H1 (cell line): Measurements from ENCODE around the gene RRM2. TPM values are rescaled to one million over a fixed set of nuclear protein-coding genes. Genes with fewer than 3 reads are reported as not detected.

Experiments used
- CTCF ChIA-PET: fragments of 300-600 bp; sonication (Branson Sonifier 250); formaldehyde crosslinking; loops from one replicate; lab custom pipeline; 2021; ENCODE audit not compliant: partially characterized antibody; lab: Charles Lee
- POLR2A ChIA-PET: fragments of 300-600 bp; sonication (Branson Sonifier 250); formaldehyde crosslinking; loops from one replicate; lab custom pipeline; 2021; ENCODE audit warnings: inconsistent platforms; ENCODE audit not compliant: partially characterized antibody; lab: Charles Lee
- DNase-seq, 2 experiments: peaks; one replicate each; pipeline versions ENCODE4 v3.0.0 to v3.0.0-alpha.2; 2010 to 2022; ENCODE audit warnings: low spot score in 2 of 2, low read depth in 1 of 2, mixed read lengths in 1 of 2
- FAIRE-seq: peaks from 2 replicates; lab custom pipeline; 2011; peaks lifted over from hg19 to GRCh38; lab: Jason Lieb, UNC
- H2AFZ ChIP-seq: 2 replicates; pipeline ENCODE4 v1.8.1; 2012; ENCODE audit warnings: low read length, inconsistent platforms
- H2AK5ac ChIP-seq: 2 replicates; pipeline ENCODE4 v1.6.1; 2013; ENCODE audit warnings: low read depth, low read length
- H2BK120ac ChIP-seq: replicated peaks from 2 replicates; pipeline ENCODE3; 2013; ENCODE audit warnings: low read depth, low read length, inconsistent platforms
- H2BK12ac ChIP-seq: 2 replicates; pipeline ENCODE4 v1.6.1; 2013; ENCODE audit warnings: low read depth, low read length
- H2BK15ac ChIP-seq: 2 replicates; pipeline ENCODE4 v1.6.1; 2013; ENCODE audit warnings: low read length
- H2BK20ac ChIP-seq: 2 replicates; pipeline ENCODE4 v1.6.1; 2013; ENCODE audit warnings: low read length
- H2BK5ac ChIP-seq: 2 replicates; pipeline ENCODE4 v1.6.1; 2013; ENCODE audit warnings: low read depth, low read length
- H3K14ac ChIP-seq: 2 replicates; pipeline ENCODE4 v1.6.1; 2013; ENCODE audit warnings: inconsistent platforms; ENCODE audit not compliant: insufficient read length
- H3K18ac ChIP-seq: 2 replicates; pipeline ENCODE4 v1.6.1; 2013; ENCODE audit warnings: low read length; ENCODE audit errors: extremely low read depth
- H3K23ac ChIP-seq: 2 replicates; pipeline ENCODE4 v1.6.1; 2013; ENCODE audit warnings: inconsistent platforms; ENCODE audit not compliant: insufficient read length
- H3K23me2 ChIP-seq: 2 replicates; pipeline ENCODE4 v1.6.1; 2013; ENCODE audit warnings: low read depth, low read length
- H3K27ac ChIP-seq: 2 replicates; pipeline ENCODE4 v1.6.1; 2011; ENCODE audit warnings: low read depth, low read length, inconsistent platforms
- H3K27me3 ChIP-seq, 4 experiments: replicated peaks in 1 of 4; 1 replicate in 1 of 4; 2 replicates in 3 of 4; pipeline versions ENCODE4 v1.6.1 to v1.8.1; 2011 to 2013; ENCODE audit warnings: low read length in 3 of 4, mild to moderate bottlenecking in 3 of 4, inconsistent platforms in 2 of 4, mixed read lengths in 2 of 4, moderate library complexity in 1 of 4; ENCODE audit not compliant: control insufficient read depth in 3 of 4, insufficient read depth in 3 of 4; ENCODE audit errors: extremely low read depth in 1 of 4
- H3K36me3 ChIP-seq, 4 experiments: 2 replicates each; pipeline versions ENCODE4 v1.6.1 to v1.8.1; 2011 to 2013; ENCODE audit warnings: mild to moderate bottlenecking in 4 of 4, low read length in 3 of 4, moderate library complexity in 2 of 4, control low read depth in 1 of 4, inconsistent platforms in 1 of 4; ENCODE audit not compliant: insufficient read depth in 4 of 4, control insufficient read depth in 2 of 4
- H3K4ac ChIP-seq: replicated peaks from 2 replicates; pipeline ENCODE3; 2013; ENCODE audit warnings: low read length, low read depth, mixed read lengths, inconsistent platforms; ENCODE audit not compliant: insufficient read length
- H3K4me1 ChIP-seq, 4 experiments: replicated peaks in 1 of 4; 1 replicate in 1 of 4; 2 replicates in 3 of 4; pipeline versions ENCODE4 v1.6.1 to v1.8.1; 2011 to 2013; ENCODE audit warnings: low read length in 3 of 4, inconsistent platforms in 2 of 4, mixed read lengths in 1 of 4; ENCODE audit not compliant: insufficient read depth in 4 of 4, control insufficient read depth in 3 of 4
- H3K4me2 ChIP-seq, 2 experiments: 2 replicates each; pipeline versions ENCODE4 v1.6.1 to v1.8.1; 2011 to 2013; ENCODE audit warnings: low read depth in 2 of 2, low read length in 2 of 2, control low read depth in 1 of 2, inconsistent platforms in 1 of 2, mild to moderate bottlenecking in 1 of 2; ENCODE audit not compliant: insufficient read depth in 1 of 2
- H3K4me3 ChIP-seq, 4 experiments: fragments of 200-600, 300-600 bp in 1 of 4; sonication (generic), shearing (Covaris generic), sonication (Bioruptor Twin) in 1 of 4; 2 replicates each; pipeline versions ENCODE4 v1.5.1 to v1.8.1; 2011 to 2016; ENCODE audit warnings: low read length in 4 of 4, low read depth in 3 of 4, control low read depth in 2 of 4, inconsistent platforms in 2 of 4, mild to moderate bottlenecking in 2 of 4, mixed read lengths in 1 of 4, moderate library complexity in 1 of 4; ENCODE audit not compliant: insufficient read depth in 2 of 4; ENCODE audit errors: extremely low read depth in 1 of 4
- H3K56ac ChIP-seq: replicated peaks from 2 replicates; pipeline ENCODE3; 2013; ENCODE audit warnings: low read depth, mild to moderate bottlenecking, mixed read lengths, low read length, inconsistent platforms; ENCODE audit not compliant: insufficient read length
- H3K79me1 ChIP-seq: 2 replicates; pipeline ENCODE4 v1.6.1; 2013; ENCODE audit warnings: low read depth, low read length, control low read depth
- H3K79me2 ChIP-seq, 2 experiments: 2 replicates each; pipeline versions ENCODE4 v1.6.1 to v1.8.1; 2012 to 2013; ENCODE audit warnings: low read length in 2 of 2, mild to moderate bottlenecking in 2 of 2, inconsistent platforms in 1 of 2; ENCODE audit not compliant: insufficient read depth in 2 of 2, control insufficient read depth in 1 of 2
- H3K9ac ChIP-seq, 4 experiments: replicated peaks in 1 of 4; 1 replicate in 1 of 4; 2 replicates in 3 of 4; pipeline versions ENCODE4 v1.6.1 to v1.8.1; 2011 to 2013; ENCODE audit warnings: low read depth in 3 of 4, low read length in 3 of 4, control low read depth in 2 of 4, mild to moderate bottlenecking in 2 of 4, moderate library complexity in 2 of 4, inconsistent platforms in 1 of 4; ENCODE audit errors: extremely low read depth in 1 of 4
- H3K9me3 ChIP-seq, 2 experiments: 2 replicates each; pipeline versions ENCODE4 v1.6.1 to v1.8.1; 2012 to 2013; ENCODE audit warnings: mild to moderate bottlenecking in 2 of 2, moderate library complexity in 2 of 2, control low read depth in 1 of 2, inconsistent platforms in 1 of 2, low read depth in 1 of 2, low read length in 1 of 2, mixed read lengths in 1 of 2; ENCODE audit not compliant: insufficient read depth in 2 of 2
- H4K20me1 ChIP-seq, 2 experiments: replicated peaks in 1 of 2; 2 replicates each; pipeline versions ENCODE3 to v1.8.1; 2011 to 2013; ENCODE audit warnings: inconsistent platforms in 2 of 2, low read length in 2 of 2, mild to moderate bottlenecking in 1 of 2; ENCODE audit not compliant: insufficient read depth in 2 of 2, control insufficient read depth in 1 of 2
- H4K5ac ChIP-seq: 2 replicates; pipeline ENCODE4 v1.6.1; 2013; ENCODE audit warnings: low read length, low read depth, mixed read lengths, inconsistent platforms; ENCODE audit not compliant: insufficient read length
- H4K8ac ChIP-seq: 2 replicates; pipeline ENCODE4 v1.8.0; 2013; ENCODE audit warnings: mild to moderate bottlenecking, moderate library complexity, low read length, inconsistent platforms; ENCODE audit not compliant: insufficient read depth; ENCODE audit errors: extremely low read depth
- H4K91ac ChIP-seq: replicated peaks from 2 replicates; pipeline ENCODE3; 2013; ENCODE audit warnings: low read length, mixed read lengths, inconsistent platforms; ENCODE audit not compliant: insufficient read length
- ATF3 ChIP-seq: IDR thresholded peaks from 2 replicates; pipeline ENCODE4 v1.6.1; 2011; ENCODE audit warnings: low read depth, mild to moderate bottlenecking, low read length; ENCODE audit not compliant: insufficient read depth
- HDAC2 ChIP-seq, 2 experiments: fragments of 300-600 bp in 1 of 2; sonication (generic) in 1 of 2; IDR thresholded peaks; 2 replicates each; pipeline ENCODE4 v1.6.1; 2011 to 2012; ENCODE audit warnings: low read depth in 2 of 2, low read length in 2 of 2, mild to moderate bottlenecking in 2 of 2, moderate library complexity in 2 of 2, borderline replicate concordance in 1 of 2, inconsistent platforms in 1 of 2
- KDM1A ChIP-seq: fragments of 200-600, 300-600 bp; sonication (generic); IDR thresholded peaks from 2 replicates; pipeline ENCODE4 v1.7.1; 2016; ENCODE audit warnings: mild to moderate bottlenecking, low read length, borderline replicate concordance
- KDM5A ChIP-seq: fragments of 200-600 bp; IDR thresholded peaks from 2 replicates; pipeline ENCODE4 v1.7.1; 2012; ENCODE audit warnings: mild to moderate bottlenecking, low read length, inconsistent platforms, mixed read lengths
- RAD21 ChIP-seq, 2 experiments: IDR thresholded peaks in 1 of 2; conservative IDR thresholded peaks in 1 of 2; 2 replicates each; pipeline ENCODE4 v1.6.1; 2011; ENCODE audit warnings: low read depth in 2 of 2, low read length in 2 of 2, improper control_type of control experiment in 1 of 2, inconsistent platforms in 1 of 2, mild to moderate bottlenecking in 1 of 2, moderate library complexity in 1 of 2
- RFX5 ChIP-seq: IDR thresholded peaks from 2 replicates; pipeline ENCODE4 v1.6.1; 2011; ENCODE audit warnings: low read depth, low read length, improper control_type of control experiment, borderline replicate concordance
- SIN3A ChIP-seq, 2 experiments: IDR thresholded peaks in 1 of 2; conservative IDR thresholded peaks in 1 of 2; 2 replicates each; pipeline ENCODE4 v1.6.1; 2011 to 2012; ENCODE audit warnings: low read length in 2 of 2, improper control_type of control experiment in 1 of 2, low read depth in 1 of 2, mild to moderate bottlenecking in 1 of 2
- SP2 ChIP-seq: IDR thresholded peaks from 2 replicates; pipeline ENCODE4 v1.6.1; 2012; ENCODE audit warnings: mild to moderate bottlenecking, low read length, inconsistent platforms
- SP4 ChIP-seq: IDR thresholded peaks from 2 replicates; pipeline ENCODE4 v1.6.1; 2012; ENCODE audit warnings: low read length, inconsistent platforms
- TBP ChIP-seq: IDR thresholded peaks from 2 replicates; pipeline ENCODE4 v1.6.1; 2011; ENCODE audit warnings: low read depth, low read length, improper control_type of control experiment
- TEAD4 ChIP-seq: IDR thresholded peaks from 2 replicates; pipeline ENCODE4 v1.6.1; 2012; ENCODE audit warnings: low read depth, low read length, inconsistent platforms, mixed read lengths
- polyA plus RNA-seq, 7 experiments: library from polyadenylated mRNA; depleted of rRNA in 3 of 7; stranded (reverse) in 5 of 7; unstranded in 2 of 7; fragments of >200 nt in 5 of 7; fragments of 200-250 nt in 2 of 7; gene quantifications; 1 replicate in 5 of 7; 2 replicates in 1 of 7; 4 replicates in 1 of 7; pipeline versions ENCODE4 v1.2.1 to v1.2.3, GENCODE V29; 2011 to 2013; ENCODE audit warnings: missing spikeins in 2 of 7, mixed read lengths in 2 of 7
- total RNA-seq: library from RNA; stranded (reverse); fragmentation: NEBNext Ultra II Directional; extraction: Animal tissue kit (Norgen Biotek cat#: 25700); gene quantifications from 2 replicates; pipeline ENCODE4 v1.2.1, GENCODE V29; 2021
- TF ChIP-seq, protein P1 (sequence below): IDR thresholded peaks from 2 replicates; pipeline ENCODE4 v1.6.1; 2012; ENCODE audit warnings: low read length, inconsistent platforms

The RRM2 gene
- total and polyA plus RNA-seq, 2 of the 8 experiments (the other 6 are each of a cell fraction or from before 2014, with no cell fraction given) = 37.7 to 215 TPM

DNA sequence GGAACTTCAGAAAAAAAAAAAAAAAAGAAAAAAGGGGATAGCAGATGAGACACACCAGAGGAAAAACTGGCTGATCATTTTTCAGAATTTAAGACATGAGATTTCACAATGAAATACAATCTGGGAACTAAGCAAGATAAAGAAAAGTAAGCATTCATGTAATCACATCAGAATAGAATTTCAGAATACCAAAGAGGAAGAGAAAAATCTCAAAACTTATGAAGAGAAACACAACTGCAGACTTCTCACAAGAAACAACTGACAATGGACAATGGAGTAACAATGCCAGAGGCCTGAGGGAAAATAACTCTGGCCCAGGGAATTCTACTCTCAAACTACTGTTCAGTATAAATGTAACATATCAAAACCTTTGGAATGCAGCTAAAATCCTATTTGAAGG lies 13.2 kb upstream of the RRM2 start:
- Histone ChIP-seq H3K9me3 (peaks cover 4 to 7% of the 10 kb centered on the region in 2 experiments; a peak in 1 of 4 replicates), H3K14ac (no peak overlapping the region), H2AK5ac (no peak overlapping the region), H3K23ac (no peak overlapping the region), H3K18ac (no peak overlapping the region), H2AFZ (no peak overlapping the region), H3K56ac (no peak overlapping the region), H3K4me3 (no peak overlapping the region), H3K4me1 (no peaks in the 10 kb centered on the region), H3K4ac (no peak overlapping the region), H3K79me2 (no peaks in the 10 kb centered on the region), H4K20me1 (no peaks in the 10 kb centered on the region), H4K5ac (no peak overlapping the region), H2BK15ac (no peak overlapping the region), H3K27me3 (no peaks in the 10 kb centered on the region), H3K27ac (no peak overlapping the region), H2BK20ac (no peak overlapping the region), H2BK5ac (no peak overlapping the region), H2BK120ac (no peak overlapping the region), H2BK12ac (no peak overlapping the region), H3K79me1 (no peaks in the 10 kb centered on the region), H3K9ac (no peak overlapping the region), H4K8ac (no peak overlapping the region), H4K91ac (no peak overlapping the region), H3K4me2 (no peak overlapping the region), H3K23me2 (no peaks in the 10 kb centered on the region), H3K36me3 (no peaks in the 10 kb centered on the region)
- FAIRE-seq (no peak), DNase-seq (no peak)
- ChIA-PET CTCF (interaction anchor here (1.6 kb wide), 1 partner anchor 13 kb away, joined by 4 read pairs; no protein-coding TSS in a partner anchor), POLR2A (interaction anchor here (1.4 kb wide), 1 partner anchor 12 kb away, joined by 3 read pairs; no protein-coding TSS in a partner anchor)
- no peak for TF ChIP-seq HDAC2 (IDR thresholded peaks at IDR 0.05; ENCODE audit: borderline replicate concordance in 1 of 2, low read depth in 2 of 2, low read length in 2 of 2)
- TF ChIP-seq SIN3A (conservative IDR thresholded peaks at IDR 0.05 in 1 of 2, IDR thresholded peaks at IDR 0.05 in 1 of 2; ENCODE audit: low read depth in 1 of 2, low read length in 2 of 2) = no peak
- TF ChIP-seq TBP = no peak
- TF ChIP-seq KDM1A = no peak
- TF ChIP-seq RFX5 = no peak
- TF ChIP-seq SP2 = no peak
- TF ChIP-seq, protein P1, sequence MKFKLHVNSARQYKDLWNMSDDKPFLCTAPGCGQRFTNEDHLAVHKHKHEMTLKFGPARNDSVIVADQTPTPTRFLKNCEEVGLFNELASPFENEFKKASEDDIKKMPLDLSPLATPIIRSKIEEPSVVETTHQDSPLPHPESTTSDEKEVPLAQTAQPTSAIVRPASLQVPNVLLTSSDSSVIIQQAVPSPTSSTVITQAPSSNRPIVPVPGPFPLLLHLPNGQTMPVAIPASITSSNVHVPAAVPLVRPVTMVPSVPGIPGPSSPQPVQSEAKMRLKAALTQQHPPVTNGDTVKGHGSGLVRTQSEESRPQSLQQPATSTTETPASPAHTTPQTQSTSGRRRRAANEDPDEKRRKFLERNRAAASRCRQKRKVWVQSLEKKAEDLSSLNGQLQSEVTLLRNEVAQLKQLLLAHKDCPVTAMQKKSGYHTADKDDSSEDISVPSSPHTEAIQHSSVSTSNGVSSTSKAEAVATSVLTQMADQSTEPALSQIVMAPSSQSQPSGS = no peak
- no peak for TF ChIP-seq RAD21 (IDR thresholded peaks at IDR 0.05 in 1 of 2, conservative IDR thresholded peaks at IDR 0.05 in 1 of 2; ENCODE audit: low read depth in 2 of 2, low read length in 2 of 2)
- no peak for TF ChIP-seq SP4
- TF ChIP-seq TEAD4 = no peak
- TF ChIP-seq KDM5A = no peak
- TF ChIP-seq ATF3 = no peak
